Measurements from ENCODE around the gene IQGAP2.

The IQGAP2 gene

GRCh38 chr5:76474377-76474776, 71.3 kb downstream of the IQGAP2 start:
- no peak overlapping the region for H3K27ac ChIP-seq
- no peak for TF ChIP-seq CTCF (IDR thresholded peaks at IDR 0.05)
- H3K79me2 ChIP-seq = peaks cover 36% of the 10 kb centered on the region
- no peak overlapping the region for H3K9ac ChIP-seq
- H3K9me3 ChIP-seq (ENCODE audit: control insufficient read depth, low read length) = no peaks in the 10 kb centered on the region
- H3K36me3 ChIP-seq (ENCODE audit: control insufficient read depth, insufficient read depth, low read length) = no peaks in the 10 kb centered on the region
- H3K4me1 ChIP-seq = peaks cover 19% of the 10 kb centered on the region
- H3K27me3 ChIP-seq (ENCODE audit: control insufficient read depth, insufficient read depth, low read length) = no peaks in the 10 kb centered on the region
- no peak overlapping the region for H2AFZ ChIP-seq
- no peak overlapping the region for H3K4me3 ChIP-seq (ENCODE audit: low read depth, low read length)
- no peak overlapping the region for H3K4me2 ChIP-seq (ENCODE audit: low read length)

GRCh38 chr5:76475385-76475784, 72.3 kb downstream of the IQGAP2 start:
- H3K4me3 ChIP-seq (ENCODE audit: low read depth, low read length) = no peak overlapping the region
- H3K79me2 ChIP-seq = peaks cover 32% of the 10 kb centered on the region

GRCh38 chr5:76475936-76476335, 72.9 kb downstream of the IQGAP2 start:
- Histone ChIP-seq H3K9ac (no peak overlapping the region), H3K4me2 (ENCODE audit: low read length) (no peak overlapping the region)

More at GRCh38 chr5:76475385-76475784, 72.3 kb downstream of the IQGAP2 start:
- Histone ChIP-seq H2AFZ (no peak overlapping the region), H3K9me3 (ENCODE audit: control insufficient read depth, low read length) (no peaks in the 10 kb centered on the region), H3K4me1 (peaks cover 19% of the 10 kb centered on the region), H3K4me2 (ENCODE audit: low read length) (no peak overlapping the region), H3K9ac (no peak overlapping the region), H3K36me3 (ENCODE audit: control insufficient read depth, insufficient read depth, low read length) (no peaks in the 10 kb centered on the region), H3K27ac (no peak overlapping the region), H3K27me3 (ENCODE audit: control insufficient read depth, insufficient read depth, low read length) (no peaks in the 10 kb centered on the region)
- TF ChIP-seq CTCF (IDR thresholded peaks at IDR 0.05) = no peak

GRCh38 chr5:76476474-76477038, 73.5 kb downstream of the IQGAP2 start:
- TF ChIP-seq CTCF (IDR thresholded peaks at IDR 0.05) = no peak
- no peak overlapping the region for H3K9ac ChIP-seq

More at GRCh38 chr5:76475936-76476335, 72.9 kb downstream of the IQGAP2 start:
- Histone ChIP-seq H3K79me2 (peaks cover 32% of the 10 kb centered on the region), H3K4me1 (peaks cover 19% of the 10 kb centered on the region), H3K9me3 (ENCODE audit: control insufficient read depth, low read length) (no peaks in the 10 kb centered on the region), H3K27ac (no peak overlapping the region), H2AFZ (no peak overlapping the region), H3K4me3 (ENCODE audit: low read depth, low read length) (no peak overlapping the region), H3K36me3 (ENCODE audit: control insufficient read depth, insufficient read depth, low read length) (no peaks in the 10 kb centered on the region), H3K27me3 (ENCODE audit: control insufficient read depth, insufficient read depth, low read length) (no peaks in the 10 kb centered on the region)
- TF ChIP-seq CTCF (IDR thresholded peaks at IDR 0.05) = no peak

GRCh38 chr5:76477061-76477460, 74.0 kb downstream of the IQGAP2 start:
- Histone ChIP-seq H3K9me3 (ENCODE audit: control insufficient read depth, low read length) (no peaks in the 10 kb centered on the region), H3K4me2 (ENCODE audit: low read length) (no peak overlapping the region), H3K27ac (no peak overlapping the region), H2AFZ (no peak overlapping the region), H3K27me3 (ENCODE audit: control insufficient read depth, insufficient read depth, low read length) (no peaks in the 10 kb centered on the region), H3K4me1 (peaks cover 14% of the 10 kb centered on the region), H3K9ac (no peak overlapping the region), H3K4me3 (ENCODE audit: low read depth, low read length) (no peak overlapping the region), H3K79me2 (peaks cover 26% of the 10 kb centered on the region), H3K36me3 (ENCODE audit: control insufficient read depth, insufficient read depth, low read length) (no peaks in the 10 kb centered on the region)
- TF ChIP-seq CTCF (IDR thresholded peaks at IDR 0.05) = no peak

More at GRCh38 chr5:76476474-76477038, 73.5 kb downstream of the IQGAP2 start:
- no peak overlapping the region for H3K27ac ChIP-seq
- H3K9me3 ChIP-seq (ENCODE audit: control insufficient read depth, low read length) = no peaks in the 10 kb centered on the region
- H3K79me2 ChIP-seq = peaks cover 31% of the 10 kb centered on the region
- no peaks in the 10 kb centered on the region for H3K27me3 ChIP-seq (ENCODE audit: control insufficient read depth, insufficient read depth, low read length)
- H3K4me1 ChIP-seq = peaks cover 19% of the 10 kb centered on the region
- no peaks in the 10 kb centered on the region for H3K36me3 ChIP-seq (ENCODE audit: control insufficient read depth, insufficient read depth, low read length)
- H3K4me2 ChIP-seq (ENCODE audit: low read length) = no peak overlapping the region
- no peak overlapping the region for H2AFZ ChIP-seq
- no peak overlapping the region for H3K4me3 ChIP-seq (ENCODE audit: low read depth, low read length)
